IMR-90 (cell line): Measurements from ENCODE around the gene LRRC73. TPM values are rescaled to one million over a fixed set of nuclear protein-coding genes. Genes with fewer than 3 reads are reported as not detected.
A peak's percentile ranks its signal among the peaks of the same experiment; 100 is the strongest.

Experiments used
- ATAC-seq: fragments of 200-7000 bp; cut with Tn5 transposase; 2 replicates; pipeline ENCODE4 v1.9.1; 2020; ENCODE audit warnings: low read depth, mild to moderate bottlenecking, moderate library complexity
- BruUV-seq: library from RNA; stranded (reverse); fragments of 400-500 nt; replicated peaks from 2 replicates; lab custom pipeline; 2021; lab: Mats Ljungman, UMichigan
- CTCF ChIA-PET: fragments of 300-600 bp; formaldehyde crosslinking; extraction: SDS; loops from one replicate; lab custom pipeline; 2021; ENCODE audit warnings: antibody characterized with exemption; lab: Yijun Ruan, JAX
- POLR2A ChIA-PET: fragments of 300-600 bp; sonication (Branson Sonifier 250); formaldehyde crosslinking; loops from one replicate; lab custom pipeline; 2022; ENCODE audit warnings: antibody characterized with exemption; ENCODE audit not compliant: unreplicated experiment; lab: Charles Lee
- DNase-seq: peaks from one replicate; pipeline ENCODE4 v3.0.0; 2013
- H2AFZ ChIP-seq: replicated peaks from 2 replicates; pipeline ENCODE3; 2013; ENCODE audit warnings: low read length, mild to moderate bottlenecking; ENCODE audit not compliant: poor library complexity
- H2AK5ac ChIP-seq: 2 replicates; pipeline ENCODE4 v1.6.1; 2013; ENCODE audit warnings: low read depth, low read length, inconsistent platforms
- H2AK9ac ChIP-seq: replicated peaks from 2 replicates; pipeline ENCODE3; 2013; ENCODE audit warnings: mild to moderate bottlenecking, low read depth, low read length, moderate library complexity; ENCODE audit not compliant: poor library complexity
- H2BK120ac ChIP-seq: 2 replicates; pipeline ENCODE4 v1.6.1; 2013; ENCODE audit warnings: low read depth, low read length, inconsistent platforms
- H2BK15ac ChIP-seq: 3 replicates; pipeline ENCODE4 v1.6.1; 2013; ENCODE audit warnings: low read depth, low read length, inconsistent platforms
- H2BK20ac ChIP-seq: 2 replicates; pipeline ENCODE4 v1.6.1; 2013; ENCODE audit warnings: low read depth, mild to moderate bottlenecking, inconsistent platforms, low read length, moderate library complexity
- H2BK5ac ChIP-seq: 2 replicates; pipeline ENCODE4 v1.6.1; 2013; ENCODE audit warnings: mild to moderate bottlenecking, low read depth, low read length, inconsistent platforms; ENCODE audit not compliant: poor library complexity, severe bottlenecking
- H3K14ac ChIP-seq: replicated peaks from 2 replicates; pipeline ENCODE4 v1.6.1; 2013; ENCODE audit warnings: low read depth, low read length, inconsistent platforms
- H3K18ac ChIP-seq: 2 replicates; pipeline ENCODE4 v1.6.1; 2013; ENCODE audit warnings: low read depth, low read length, control low read depth
- H3K23ac ChIP-seq: 2 replicates; pipeline ENCODE4 v1.6.1; 2013; ENCODE audit warnings: low read depth, low read length, inconsistent platforms
- H3K27ac ChIP-seq: 2 replicates; pipeline ENCODE4 v1.5.1; 2013; ENCODE audit warnings: mild to moderate bottlenecking, control low read depth, low read length; ENCODE audit not compliant: insufficient read depth
- H3K27me3 ChIP-seq: 2 replicates; pipeline ENCODE4 v1.6.1; 2013; ENCODE audit warnings: low read length; ENCODE audit not compliant: control insufficient read depth, insufficient read depth
- H3K36me3 ChIP-seq: 2 replicates; pipeline ENCODE4 v1.6.1; 2013; ENCODE audit warnings: low read length, mixed read lengths; ENCODE audit not compliant: control insufficient read depth, insufficient read depth
- H3K4ac ChIP-seq: 2 replicates; pipeline ENCODE4 v1.6.1; 2013; ENCODE audit warnings: low read depth, low read length, inconsistent platforms
- H3K4me1 ChIP-seq: 2 replicates; pipeline ENCODE4 v1.6.1; 2013; ENCODE audit warnings: low read length, mixed read lengths; ENCODE audit not compliant: control insufficient read depth, insufficient read depth
- H3K4me2 ChIP-seq: 2 replicates; pipeline ENCODE4 v1.6.1; 2013; ENCODE audit warnings: low read depth, mild to moderate bottlenecking, control low read depth, low read length, moderate library complexity
- H3K4me3 ChIP-seq: 2 replicates; pipeline ENCODE4 v1.5.1; 2013; ENCODE audit warnings: low read depth, mild to moderate bottlenecking, control low read depth, low read length, moderate library complexity; ENCODE audit not compliant: insufficient read depth
- H3K56ac ChIP-seq: 2 replicates; pipeline ENCODE4 v1.6.1; 2013; ENCODE audit warnings: low read length, inconsistent platforms; ENCODE audit not compliant: insufficient read depth; ENCODE audit errors: extremely low read depth
- H3K79me1 ChIP-seq, 2 experiments: 2 replicates each; pipeline ENCODE4 v1.6.1; 2013; ENCODE audit warnings: low read length in 2 of 2, inconsistent platforms in 1 of 2, low read depth in 1 of 2
- H3K9ac ChIP-seq: 2 replicates; pipeline ENCODE4 v1.6.1; 2013; ENCODE audit warnings: low read depth, low read length, control low read depth
- H3K9me1 ChIP-seq: 2 replicates; pipeline ENCODE4 v1.6.1; 2013; ENCODE audit warnings: low read length, inconsistent platforms; ENCODE audit not compliant: insufficient read depth
- H3K9me3 ChIP-seq: 2 replicates; pipeline ENCODE4 v1.6.1; 2013; ENCODE audit warnings: low read length; ENCODE audit not compliant: control insufficient read depth, insufficient read depth
- H4K20me1 ChIP-seq: 2 replicates; pipeline ENCODE4 v1.6.1; 2013; ENCODE audit warnings: low read length, inconsistent platforms; ENCODE audit not compliant: insufficient read depth
- H4K5ac ChIP-seq: 2 replicates; pipeline ENCODE4 v1.6.1; 2013; ENCODE audit warnings: mild to moderate bottlenecking, low read depth, low read length, control low read depth
- H4K8ac ChIP-seq, 2 experiments: 2 replicates each; pipeline ENCODE4 v1.6.1; 2013; ENCODE audit warnings: low read depth in 2 of 2, low read length in 2 of 2, control low read depth in 1 of 2, inconsistent platforms in 1 of 2
- H4K91ac ChIP-seq: 2 replicates; pipeline ENCODE4 v1.6.1; 2013; ENCODE audit warnings: low read depth, low read length, inconsistent platforms; ENCODE audit not compliant: insufficient read depth
- BHLHE40 ChIP-seq: fragments of 150-350 bp; IDR thresholded peaks from 2 replicates; pipeline ENCODE4 v1.6.1; 2016; ENCODE audit warnings: mild to moderate bottlenecking, low read depth, low read length
- CEBPB ChIP-seq: IDR thresholded peaks from 2 replicates; pipeline ENCODE4 v1.6.1; 2012; ENCODE audit warnings: low read depth, low read length, improper control_type of control experiment
- CHD1 ChIP-seq: IDR thresholded peaks from 2 replicates; pipeline ENCODE4 v1.6.1; 2012; ENCODE audit warnings: low read depth, low read length, improper control_type of control experiment
- CTCF ChIP-seq: conservative IDR thresholded peaks from 2 replicates; pipeline ENCODE4 v1.5.1; 2012; ENCODE audit warnings: mild to moderate bottlenecking, low read depth, low read length, improper control_type of control experiment
- FOS ChIP-seq: fragments of 150-350 bp; IDR thresholded peaks from 2 replicates; pipeline ENCODE4 v1.6.1; 2016; ENCODE audit warnings: low read depth, low read length
- MAFK ChIP-seq: IDR thresholded peaks from 2 replicates; pipeline ENCODE4 v1.6.1; 2012; ENCODE audit warnings: low read depth, low read length, improper control_type of control experiment
- MAZ ChIP-seq: IDR thresholded peaks from 2 replicates; pipeline ENCODE4 v1.6.1; 2012; ENCODE audit warnings: low read depth, mild to moderate bottlenecking, low read length, improper control_type of control experiment, moderate library complexity, borderline replicate concordance
- MXI1 ChIP-seq: IDR thresholded peaks from 2 replicates; pipeline ENCODE4 v1.6.1; 2012; ENCODE audit warnings: low read depth, mild to moderate bottlenecking, low read length, moderate library complexity, borderline replicate concordance
- NFE2L2 ChIP-seq: fragments of 150-350 bp; IDR thresholded peaks from 2 replicates; pipeline ENCODE4 v1.6.1; 2016; ENCODE audit warnings: low read depth, mild to moderate bottlenecking, low read length
- POLR2A ChIP-seq: IDR thresholded peaks from 2 replicates; pipeline ENCODE4 v1.6.1; 2012; ENCODE audit warnings: mild to moderate bottlenecking, low read depth, low read length
- RAD21 ChIP-seq: IDR thresholded peaks from 2 replicates; pipeline ENCODE4 v1.6.1; 2012; ENCODE audit warnings: low read length, improper control_type of control experiment
- RCOR1 ChIP-seq: IDR thresholded peaks from 2 replicates; pipeline ENCODE4 v1.6.1; 2012; ENCODE audit warnings: mild to moderate bottlenecking, low read length, improper control_type of control experiment; ENCODE audit not compliant: insufficient replicate concordance
- SMC3 ChIP-seq: fragments of 150-350 bp; IDR thresholded peaks from 2 replicates; pipeline ENCODE4 v1.6.1; 2016; ENCODE audit warnings: low read depth, mild to moderate bottlenecking, antibody characterized with exemption, low read length, moderate library complexity
- USF2 ChIP-seq: fragments of 150-350 bp; IDR thresholded peaks from 2 replicates; pipeline ENCODE4 v1.6.1; 2017; ENCODE audit warnings: mild to moderate bottlenecking, antibody characterized with exemption, low read length, low read depth
- WGBS, 2 experiments: methylation state at CpG; one replicate each; pipeline versions ENCODE4 v1.1.5 to v1.1.7; 2013; ENCODE audit warnings: missing lambda C conversion rate in 2 of 2; ENCODE audit not compliant: insufficient read length in 1 of 2; ENCODE audit errors: extremely low coverage in 2 of 2; 5-methylcytosine and 5-hydroxymethylcytosine counted together
- dilution Hi-C: fragments of 300-500 bp; cut with HindIII; formaldehyde crosslinking; loops from one replicate; pipeline ENCODE4 v1.14.3; 2018; ENCODE audit warnings: low sequenced_read_pairs; ENCODE audit not compliant: unreplicated experiment
- in situ Hi-C: fragments of 300-500 bp; cut with MboI; formaldehyde crosslinking; loops from 3 replicates; pipeline ENCODE4 v1.14.3; 2019; ENCODE audit warnings: low sequenced_read_pairs, inconsistent platforms, mixed read lengths
- intact Hi-C: fragments of 100-400 bp; cut with micrococcal nuclease; formaldehyde crosslinking; loops from 2 replicates; pipeline ENCODE4 v1.10.0; 2022
- polyA plus RNA-seq, 3 experiments: library from polyadenylated mRNA; depleted of rRNA; stranded (reverse); fragments of >200 nt; gene quantifications; 2 replicates each; pipeline ENCODE4 v1.2.3, GENCODE V29; 2012; ENCODE audit warnings: low replicate concordance in 1 of 3
- total RNA-seq: library from RNA; depleted of rRNA; stranded (reverse); fragments of >200 nt; gene quantifications from 2 replicates; pipeline ENCODE4 v1.2.3, GENCODE V29; 2012

LRRC73 gene
- total and polyA plus RNA-seq, 2 of the 4 experiments (the other 2 are of a cell fraction): under 0.01 to 0.31 TPM

- Histone ChIP-seq H2BK5ac (no peak overlapping the region), H3K9ac (no peak overlapping the region), H3K27me3 (no peaks in the 10 kb centered on the region), H3K4me2 (no peak overlapping the region), H3K36me3 (peaks cover 1% of the 10 kb centered on the region; the same call in 1 of the 2 replicates), H3K18ac (no peak overlapping the region), H3K79me1 (peaks cover 54 to 71% of the 10 kb centered on the region in 2 experiments), H3K56ac (no peak overlapping the region), H3K23ac (no peak overlapping the region), H2BK120ac (no peak overlapping the region), H2AK5ac (no peak overlapping the region), H3K9me1 (peaks cover 33% of the 10 kb centered on the region), H2BK15ac (no peak overlapping the region), H3K4me3 (no peak overlapping the region), H4K8ac (no peak overlapping the region), H3K9me3 (no peaks in the 10 kb centered on the region), H4K5ac (no peak overlapping the region), H2BK20ac (no peak overlapping the region), H2AK9ac (peak overlapping the region; percentile 71), H2AFZ (no peak overlapping the region), H4K20me1 (peaks cover 10% of the 10 kb centered on the region; the same call in 1 of the 2 replicates), H3K14ac (no peak overlapping the region), H4K91ac (no peak overlapping the region), H3K27ac (no peak overlapping the region), H3K4me1 (peaks cover 7% of the 10 kb centered on the region), H3K4ac (no peak overlapping the region)
- TF ChIP-seq SMC3 (no peak), POLR2A (no peak), USF2 (no peak), CTCF (no peak), RCOR1 (no peak), MAZ (no peak), MXI1 (no peak), CHD1 (no peak), RAD21 (no peak), MAFK (no peak), NFE2L2 (no peak), CEBPB (no peak), BHLHE40 (no peak), FOS (no peak)
- 72% methylated on average over 3 of the region's 11 CpGs; no CpG with 5 or more reads in 1 of the 2 experiments for WGBS, 2 experiments
- ATAC-seq (no peak), DNase-seq (no peak)
- no TSS peak for BruUV-seq
- POLR2A ChIA-PET: interaction anchor here (0.6 to 0.7 kb wide), 3 partner anchors 10 to 487 kb away, joined by 4 to 18 read pairs (median 11); no protein-coding TSS in a partner anchor
- intact Hi-C loops: no loop called here
- dilution Hi-C loops: no loop called here
- CTCF ChIA-PET: interaction anchor here (0.6 to 0.7 kb wide), 2 partner anchors 292 to 485 kb away, joined by 3 to 5 read pairs; no protein-coding TSS in a partner anchor
- in situ Hi-C loops: no loop called here
These were observed 28.4 kb downstream of the LRRC73 start for GRCh38 chr6:43481591-43482236.
